Measurements from ENCODE around the gene SSX7.
"Not testable (repeated sequence)": the region's sequence is repeated elsewhere in the genome, so short reads cannot be mapped to it uniquely, and the experiment has no call there.

SSX7 gene

GRCh38 chrX:52654800-52655199 lies at the start of gene SSX7:
SSX7 (minus strand) TSS chrX:52654900; CDS start chrX:52653472, 1,428 bp downstream.
- not testable (repeated sequence) for DNase-seq

GRCh38 chrX:52692034-52692433 lies 37.3 kb upstream of the SSX7 start:
- not testable (repeated sequence) for DNase-seq

- not testable (repeated sequence) for DNase-seq
Measured at GRCh38 chrX:52662218-52662617, 7.5 kb upstream of the SSX7 start.

GRCh38 chrX:52655475-52655874 lies 775 bp upstream of the SSX7 start:
- not testable (repeated sequence) for DNase-seq

- DNase-seq, result not testable (repeated sequence)
Measured at GRCh38 chrX:52650676-52651075, 4.0 kb downstream of the SSX7 start.

GRCh38 chrX:52648956-52649355 lies 5.7 kb downstream of the SSX7 start:
- not testable (repeated sequence) for DNase-seq

GRCh38 chrX:52628483-52628882 lies 26.2 kb downstream of the SSX7 start:
- not testable (repeated sequence) for DNase-seq

- not testable (repeated sequence) for DNase-seq
Measured at GRCh38 chrX:52620661-52621060, 34.0 kb downstream of the SSX7 start.

- no peak for DNase-seq
Measured at GRCh38 chrX:52608961-52609360, 45.7 kb downstream of the SSX7 start.

GRCh38 chrX:52603151-52603550 lies 51.5 kb downstream of the SSX7 start:
- not testable (repeated sequence) for DNase-seq

GRCh38 chrX:52598886-52599285 lies 55.8 kb downstream of the SSX7 start:
- no peak for DNase-seq

- DNase-seq, result no peak
Measured at GRCh38 chrX:52594658-52595057, 60.0 kb downstream of the SSX7 start.

Measured in cortex of kidney (tissue), 1 donor.